Measurements from ENCODE around the gene SPDYC. TPM values are rescaled to one million over a fixed set of nuclear protein-coding genes. Genes with fewer than 3 reads are reported as not detected.

Gene SPDYC
- total and polyA plus RNA-seq, 2 of the 13 experiments (the other 11 are each of a cell fraction or from before 2014, with no cell fraction given): 0.15 to 0.33 TPM

DNA sequence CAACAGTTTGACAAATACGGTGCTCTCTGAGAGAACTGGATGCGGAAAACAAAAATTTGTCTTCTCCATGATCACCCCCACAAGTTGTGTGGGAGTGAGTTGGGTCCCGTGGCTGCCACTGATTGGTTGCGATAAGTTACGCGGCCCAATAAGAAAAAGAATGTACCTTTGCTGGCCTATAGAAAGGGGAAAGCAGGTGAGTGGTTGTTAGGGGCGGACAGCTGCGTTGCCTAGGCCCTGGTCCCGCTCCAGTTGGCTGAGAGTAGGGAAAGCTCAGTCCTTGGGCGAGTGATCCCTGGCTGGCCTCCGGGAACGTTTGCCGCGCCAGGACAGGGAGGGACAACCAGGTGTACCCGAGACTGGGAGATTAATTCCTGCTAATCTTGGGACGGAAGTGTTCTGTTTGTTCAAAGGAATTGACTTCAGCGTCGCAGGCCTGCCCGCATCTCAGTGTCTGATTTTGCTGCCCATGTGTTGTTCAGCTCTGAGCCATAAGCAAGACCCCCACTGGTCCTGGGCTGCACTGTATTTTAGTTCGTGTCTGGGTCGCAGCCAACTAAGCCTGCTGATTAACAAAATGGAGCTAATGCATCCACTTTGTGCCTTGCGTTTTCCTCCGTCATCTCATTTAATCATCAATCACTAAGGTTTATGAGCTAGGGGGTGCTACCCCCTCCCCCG, 34.9 kb upstream of the SPDYC start (continued):
- TF ChIP-seq SPEN (CRISPR knock-in tag; IDR thresholded peaks at IDR 0.05; ENCODE audit: low read depth) (0 out of 2 replicates have a peak, but pooled peaks have one; percentile 2), ZKSCAN8 (CRISPR knock-in tag; IDR thresholded peaks at IDR 0.05; ENCODE audit: borderline replicate concordance) (no peak), SMAD3 (CRISPR knock-in tag; IDR thresholded peaks at IDR 0.05) (no peak; the same call in none of the 2 replicates), ZNF501 (CRISPR knock-in tag; IDR thresholded peaks at IDR 0.05) (no peak)
- TF ChIP-seq, protein P1, sequence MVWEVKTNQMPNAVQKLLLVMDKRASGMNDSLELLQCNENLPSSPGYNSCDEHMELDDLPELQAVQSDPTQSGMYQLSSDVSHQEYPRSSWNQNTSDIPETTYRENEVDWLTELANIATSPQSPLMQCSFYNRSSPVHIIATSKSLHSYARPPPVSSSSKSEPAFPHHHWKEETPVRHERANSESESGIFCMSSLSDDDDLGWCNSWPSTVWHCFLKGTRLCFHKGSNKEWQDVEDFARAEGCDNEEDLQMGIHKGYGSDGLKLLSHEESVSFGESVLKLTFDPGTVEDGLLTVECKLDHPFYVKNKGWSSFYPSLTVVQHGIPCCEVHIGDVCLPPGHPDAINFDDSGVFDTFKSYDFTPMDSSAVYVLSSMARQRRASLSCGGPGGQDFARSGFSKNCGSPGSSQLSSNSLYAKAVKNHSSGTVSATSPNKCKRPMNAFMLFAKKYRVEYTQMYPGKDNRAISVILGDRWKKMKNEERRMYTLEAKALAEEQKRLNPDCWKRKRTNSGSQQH (CRISPR knock-in tag; IDR thresholded peaks at IDR 0.05; ENCODE audit: low read depth): peak; percentile 37; the same call in 1 of the 2 replicates
- TF ChIP-seq, protein P2, sequence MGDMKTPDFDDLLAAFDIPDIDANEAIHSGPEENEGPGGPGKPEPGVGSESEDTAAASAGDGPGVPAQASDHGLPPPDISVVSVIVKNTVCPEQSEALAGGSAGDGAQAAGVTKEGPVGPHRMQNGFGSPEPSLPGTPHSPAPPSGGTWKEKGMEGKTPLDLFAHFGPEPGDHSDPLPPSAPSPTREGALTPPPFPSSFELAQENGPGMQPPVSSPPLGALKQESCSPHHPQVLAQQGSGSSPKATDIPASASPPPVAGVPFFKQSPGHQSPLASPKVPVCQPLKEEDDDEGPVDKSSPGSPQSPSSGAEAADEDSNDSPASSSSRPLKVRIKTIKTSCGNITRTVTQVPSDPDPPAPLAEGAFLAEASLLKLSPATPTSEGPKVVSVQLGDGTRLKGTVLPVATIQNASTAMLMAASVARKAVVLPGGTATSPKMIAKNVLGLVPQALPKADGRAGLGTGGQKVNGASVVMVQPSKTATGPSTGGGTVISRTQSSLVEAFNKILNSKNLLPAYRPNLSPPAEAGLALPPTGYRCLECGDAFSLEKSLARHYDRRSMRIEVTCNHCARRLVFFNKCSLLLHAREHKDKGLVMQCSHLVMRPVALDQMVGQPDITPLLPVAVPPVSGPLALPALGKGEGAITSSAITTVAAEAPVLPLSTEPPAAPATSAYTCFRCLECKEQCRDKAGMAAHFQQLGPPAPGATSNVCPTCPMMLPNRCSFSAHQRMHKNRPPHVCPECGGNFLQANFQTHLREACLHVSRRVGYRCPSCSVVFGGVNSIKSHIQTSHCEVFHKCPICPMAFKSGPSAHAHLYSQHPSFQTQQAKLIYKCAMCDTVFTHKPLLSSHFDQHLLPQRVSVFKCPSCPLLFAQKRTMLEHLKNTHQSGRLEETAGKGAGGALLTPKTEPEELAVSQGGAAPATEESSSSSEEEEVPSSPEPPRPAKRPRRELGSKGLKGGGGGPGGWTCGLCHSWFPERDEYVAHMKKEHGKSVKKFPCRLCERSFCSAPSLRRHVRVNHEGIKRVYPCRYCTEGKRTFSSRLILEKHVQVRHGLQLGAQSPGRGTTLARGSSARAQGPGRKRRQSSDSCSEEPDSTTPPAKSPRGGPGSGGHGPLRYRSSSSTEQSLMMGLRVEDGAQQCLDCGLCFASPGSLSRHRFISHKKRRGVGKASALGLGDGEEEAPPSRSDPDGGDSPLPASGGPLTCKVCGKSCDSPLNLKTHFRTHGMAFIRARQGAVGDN (CRISPR knock-in tag; IDR thresholded peaks at IDR 0.05): peak; percentile 45

All from HepG2 (cell line).